HPDE6-E6E7 (cell line): ENCODE data around the gene GDAP1L1.
"Not testable (repeated sequence)": the region's sequence is repeated elsewhere in the genome, so short reads cannot be mapped to it uniquely, and the experiment has no call there.

Experiments used
- DNase-seq: peaks from one replicate; pipeline ENCODE4 v3.0.0; 2011; ENCODE audit warnings: missing footprints; ENCODE audit errors: extremely low spot score

GDAP1L1 gene

DNA sequence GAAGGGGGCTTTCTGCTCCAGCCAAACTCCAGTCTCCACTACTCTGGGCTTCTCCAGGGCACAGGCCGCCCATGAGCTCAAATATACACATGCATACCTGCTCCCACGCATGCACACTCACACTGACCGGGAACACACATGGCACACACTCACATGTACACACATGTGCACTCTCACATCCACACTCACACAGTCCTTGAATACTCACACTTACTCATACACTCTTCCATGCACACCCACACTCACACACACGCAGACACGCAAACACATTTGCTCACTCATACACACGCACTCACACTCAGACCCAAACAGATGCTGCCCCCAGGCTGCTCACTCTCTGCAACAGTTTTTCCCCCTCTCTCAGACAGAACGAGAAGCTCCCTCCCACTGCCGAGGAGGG, 7.0 kb downstream of the GDAP1L1 start:
- DNase-seq = no peak

DNA sequence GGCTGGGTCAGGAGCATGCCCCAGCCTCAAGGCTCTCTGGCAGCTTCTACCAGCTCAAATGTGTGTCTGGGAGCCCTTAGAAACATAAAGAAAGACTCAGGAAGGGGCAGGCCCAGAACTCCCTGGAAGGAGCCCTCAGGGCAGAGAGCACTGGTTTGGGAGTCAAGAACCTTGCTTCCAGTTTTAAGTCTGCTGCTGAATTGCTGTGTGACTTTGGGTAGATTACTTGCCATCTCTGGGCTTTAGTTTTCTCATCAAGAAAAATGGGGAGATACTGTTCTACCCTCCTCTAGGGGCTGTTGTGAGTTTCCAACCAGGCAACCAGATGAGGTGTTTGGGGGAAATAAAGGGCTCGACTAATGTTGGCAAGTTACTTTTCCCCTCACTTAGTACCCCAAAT, 8.8 kb downstream of the GDAP1L1 start:
- no peak for DNase-seq

DNA sequence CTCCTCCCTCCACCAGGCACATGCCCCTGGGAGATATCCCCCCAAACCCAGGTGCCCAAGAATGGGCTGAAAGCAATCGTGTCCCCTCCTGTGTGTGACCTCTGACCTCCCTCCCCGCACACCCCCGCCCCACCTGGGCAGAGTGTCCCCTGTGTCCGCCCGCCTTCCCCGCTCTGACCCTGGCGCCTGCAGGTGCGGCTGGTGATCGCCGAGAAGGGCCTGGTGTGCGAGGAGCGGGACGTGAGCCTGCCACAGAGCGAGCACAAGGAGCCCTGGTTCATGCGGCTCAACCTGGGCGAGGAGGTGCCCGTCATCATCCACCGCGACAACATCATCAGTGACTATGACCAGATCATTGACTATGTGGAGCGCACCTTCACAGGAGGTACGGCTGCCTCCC, 9.9 kb downstream of the GDAP1L1 start:
- DNase-seq = no peak

- no peak for DNase-seq
Observed at GRCh38 chr20:44258226-44258890, 11.2 kb downstream of the GDAP1L1 start.

GRCh38 chr20:44264287-44264686, 17.2 kb downstream of the GDAP1L1 start:
- DNase-seq = no peak

DNA sequence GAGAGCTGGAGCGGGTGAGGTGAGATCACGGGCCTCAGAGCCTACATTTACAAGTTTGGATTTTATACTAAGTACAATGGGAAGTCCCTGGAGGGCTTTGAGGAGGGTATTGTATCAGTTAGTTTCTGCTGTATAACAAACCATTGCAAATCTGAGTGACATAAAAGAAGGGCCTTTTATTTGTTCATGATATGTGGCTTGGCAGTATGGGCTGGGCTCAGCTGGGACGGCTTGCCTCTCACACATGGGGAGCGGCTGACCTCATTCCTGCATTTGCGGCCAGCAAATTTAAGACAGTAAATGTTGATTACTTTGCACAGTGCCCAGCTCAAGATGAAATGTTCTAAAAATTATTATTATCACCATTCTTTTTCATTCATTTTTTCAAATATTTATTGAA, 21.7 kb downstream of the GDAP1L1 start:
- no peak for DNase-seq

DNA sequence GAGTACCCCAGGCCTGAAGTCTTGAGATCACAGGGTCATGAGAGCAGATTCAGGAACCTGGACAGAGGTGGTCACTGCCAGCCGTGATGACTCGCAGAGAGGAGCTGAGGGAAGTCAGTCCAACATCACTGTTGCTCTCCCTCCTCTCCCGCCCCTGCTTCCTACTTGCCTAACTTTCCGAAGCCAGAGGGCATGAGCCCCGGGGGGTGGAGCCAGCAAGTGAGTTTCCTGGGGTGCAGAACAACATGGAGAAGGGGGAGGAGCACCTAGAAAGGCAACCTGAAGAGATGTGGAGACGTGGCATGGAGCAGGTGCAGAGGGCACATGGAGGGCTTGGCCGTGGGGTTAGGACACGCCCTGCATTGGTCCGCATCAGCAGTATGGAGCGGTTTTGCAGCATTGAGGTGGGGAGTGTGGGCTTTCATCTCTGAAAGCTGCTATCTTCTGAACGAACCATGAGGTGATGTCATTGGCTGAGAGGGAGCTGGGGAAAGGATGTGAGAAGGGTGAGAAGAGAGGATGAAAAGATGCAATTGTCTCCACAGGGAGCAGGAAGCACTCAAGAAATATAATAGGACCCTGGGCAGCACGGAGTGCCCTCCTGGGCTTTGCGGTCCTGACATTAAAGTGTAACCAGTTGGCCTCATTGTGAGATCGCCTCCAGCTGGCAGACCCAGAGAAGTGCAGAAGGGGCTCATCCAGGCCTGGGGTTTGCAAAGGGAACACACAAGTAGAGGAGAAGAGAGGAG, 25.0 kb downstream of the GDAP1L1 start:
- no peak for DNase-seq

DNA sequence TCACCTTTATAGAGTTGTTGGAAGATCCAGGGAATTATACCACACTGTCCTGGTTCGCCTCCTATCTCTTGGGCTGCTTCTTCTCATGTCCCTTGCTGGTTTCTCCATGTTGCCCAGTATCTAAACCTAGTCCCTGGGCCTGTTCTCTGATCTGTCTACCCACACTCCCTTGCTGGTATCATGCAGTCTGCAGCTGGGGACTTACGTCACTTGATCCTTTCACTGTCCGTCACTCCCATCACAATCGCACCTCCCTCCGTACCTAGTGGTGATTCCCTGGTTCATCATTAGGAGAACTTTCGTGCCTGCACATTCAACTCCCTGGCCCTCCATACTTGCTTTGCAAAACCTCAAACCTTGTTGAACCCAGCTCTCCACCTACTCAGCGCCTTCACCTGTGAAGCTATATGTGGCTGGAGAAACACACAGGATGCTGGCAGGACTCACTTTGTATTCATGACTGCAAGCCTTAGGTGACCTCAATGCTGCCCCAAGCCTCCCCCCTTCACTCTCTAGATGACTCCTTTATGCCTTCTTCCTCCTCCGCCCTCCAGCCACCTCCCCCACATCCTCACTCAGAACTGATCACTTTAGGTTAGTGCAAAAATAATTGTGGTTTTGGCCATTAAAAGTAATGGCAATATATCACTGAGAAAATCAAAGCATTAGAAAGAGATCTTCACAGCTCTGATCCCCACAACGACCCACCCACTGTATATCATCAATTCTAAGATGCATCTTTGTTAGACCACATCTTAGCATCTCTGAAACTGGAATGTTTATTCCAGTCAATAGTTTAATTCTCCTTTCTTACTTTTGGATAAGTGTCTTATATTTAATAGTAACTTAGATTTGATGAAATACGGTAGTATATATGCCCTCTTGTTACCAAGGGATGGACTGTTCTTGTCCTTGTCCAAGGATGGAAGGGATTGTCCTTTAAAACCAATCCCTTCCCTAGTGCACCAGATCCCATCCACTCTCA, 26.4 kb downstream of the GDAP1L1 start:
- DNase-seq = no peak

DNA sequence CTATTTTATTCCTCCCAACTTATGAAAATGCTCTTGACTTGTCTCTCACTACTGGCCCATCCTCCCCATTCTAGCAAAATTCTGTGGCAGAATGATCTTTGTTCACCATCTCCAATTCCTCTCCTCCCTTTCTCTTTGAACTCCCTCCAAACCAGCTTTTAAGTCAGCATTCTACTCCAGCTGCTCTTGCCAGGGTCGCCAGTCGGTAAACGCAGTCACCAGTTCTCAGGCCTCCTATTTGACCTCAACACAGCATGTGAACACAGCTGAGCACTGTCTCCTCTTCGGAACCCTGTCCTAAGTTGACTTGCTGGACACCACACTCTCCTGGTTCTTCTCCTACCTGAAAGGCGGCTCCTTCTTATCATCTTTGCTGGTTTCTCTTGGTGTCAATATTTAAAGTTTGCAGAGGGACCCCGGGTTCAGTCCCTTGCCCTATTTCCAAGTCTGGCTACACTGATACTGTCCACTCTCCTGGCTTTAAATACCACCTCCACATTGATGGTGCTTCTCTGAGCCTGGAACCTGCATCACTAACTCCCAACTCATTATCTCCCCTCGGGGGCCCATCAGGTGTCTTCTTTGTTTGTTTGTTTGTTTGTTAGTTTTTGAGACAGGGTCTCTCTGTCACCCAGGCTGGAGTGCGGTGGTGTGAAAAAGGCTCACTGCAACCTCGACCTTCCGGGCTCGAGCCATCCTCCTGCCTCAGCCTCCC, 27.4 kb downstream of the GDAP1L1 start:
- no peak for DNase-seq

DNA sequence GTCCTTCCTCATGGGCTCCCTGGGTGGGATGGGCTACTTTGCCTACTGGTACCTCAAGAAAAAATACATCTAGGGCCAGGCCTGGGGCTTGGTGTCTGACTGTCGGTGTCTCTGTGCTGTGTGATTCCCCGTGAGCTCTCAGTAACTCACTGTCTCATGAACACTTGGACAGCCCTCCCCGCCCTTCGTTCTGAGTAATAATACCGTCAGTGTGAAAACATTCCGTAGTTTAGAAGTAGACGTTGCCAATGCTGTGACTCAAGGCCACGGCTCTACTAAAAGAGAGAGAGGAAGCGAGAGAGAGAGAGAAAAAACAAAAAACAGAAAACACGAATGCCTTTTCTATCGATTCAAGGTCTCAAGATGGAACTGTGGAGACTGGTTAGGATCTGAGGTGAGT, 32.1 kb downstream of the GDAP1L1 start:
- peak; percentile 97 for DNase-seq

- DNase-seq = no peak
Observed at GRCh38 chr20:44280387-44280786, 33.3 kb downstream of the GDAP1L1 start.

DNA sequence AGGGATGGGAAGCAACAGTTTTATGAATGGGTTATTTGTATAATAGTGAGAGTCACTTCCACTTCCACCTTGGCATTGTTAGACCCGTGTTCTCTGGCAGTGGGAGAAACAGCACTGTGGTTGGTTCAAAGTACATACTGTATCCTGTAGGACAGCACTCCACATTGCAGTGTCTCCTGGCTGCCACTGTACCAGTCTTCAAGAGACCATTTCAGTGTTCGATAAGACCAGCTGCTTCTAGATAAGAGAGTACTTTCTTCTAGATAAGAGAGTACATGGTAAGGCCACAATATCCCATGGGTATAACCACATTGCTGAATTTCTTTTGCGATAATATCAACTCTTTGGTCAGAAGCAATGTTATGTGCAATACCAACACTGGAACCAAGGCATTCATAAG, 35.1 kb downstream of the GDAP1L1 start:
- no peak for DNase-seq

DNA sequence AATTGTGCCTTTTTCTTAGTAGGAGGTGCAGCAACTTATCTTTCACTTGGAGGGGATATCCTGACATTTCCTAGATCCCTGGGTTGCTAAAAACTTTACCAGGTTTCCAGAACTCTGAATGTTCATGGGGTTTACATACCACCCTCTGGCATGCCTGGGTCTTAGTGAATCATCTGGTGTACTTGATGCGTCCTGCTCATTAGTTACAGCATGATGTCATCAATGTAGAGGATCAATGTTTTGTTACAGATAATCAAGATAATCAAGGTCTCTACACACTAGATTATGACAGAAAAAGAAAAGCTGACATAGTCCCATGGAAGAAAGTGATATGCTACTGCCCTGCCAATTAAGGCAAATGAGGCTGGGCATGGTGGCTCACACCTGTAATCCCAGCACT, 36.9 kb downstream of the GDAP1L1 start:
- DNase-seq = no peak

- no peak for DNase-seq
Observed at GRCh38 chr20:44287272-44288097, 40.4 kb downstream of the GDAP1L1 start.

- no peak for DNase-seq
Observed at GRCh38 chr20:44288252-44288651, 41.1 kb downstream of the GDAP1L1 start.

- DNase-seq = no peak
Observed at GRCh38 chr20:44291754-44292153, 44.6 kb downstream of the GDAP1L1 start.

DNA sequence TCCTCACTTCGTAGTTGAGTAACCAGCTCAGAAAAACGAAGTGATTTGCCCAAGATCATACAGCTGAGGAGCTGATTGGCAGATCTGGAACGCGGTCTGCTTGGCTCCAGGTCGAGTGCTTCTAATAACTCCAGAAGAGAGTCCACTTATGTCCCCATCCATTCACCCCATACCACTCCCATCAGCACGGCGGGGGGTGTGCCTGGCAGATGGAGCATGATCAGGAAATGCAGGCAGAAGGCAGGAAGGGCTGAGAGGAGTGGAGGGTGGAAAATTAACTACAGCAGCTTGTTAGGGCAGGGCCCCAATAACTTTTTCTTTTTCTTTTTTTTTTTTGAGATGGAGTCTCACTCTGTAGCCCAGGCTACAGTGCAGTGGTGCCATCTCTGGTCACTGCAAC, 48.9 kb downstream of the GDAP1L1 start:
- DNase-seq = no peak

GRCh38 chr20:44297721-44298120, 50.6 kb downstream of the GDAP1L1 start:
- DNase-seq = no peak

GRCh38 chr20:44299011-44299535, 52.0 kb downstream of the GDAP1L1 start:
- DNase-seq = not testable (repeated sequence)

DNA sequence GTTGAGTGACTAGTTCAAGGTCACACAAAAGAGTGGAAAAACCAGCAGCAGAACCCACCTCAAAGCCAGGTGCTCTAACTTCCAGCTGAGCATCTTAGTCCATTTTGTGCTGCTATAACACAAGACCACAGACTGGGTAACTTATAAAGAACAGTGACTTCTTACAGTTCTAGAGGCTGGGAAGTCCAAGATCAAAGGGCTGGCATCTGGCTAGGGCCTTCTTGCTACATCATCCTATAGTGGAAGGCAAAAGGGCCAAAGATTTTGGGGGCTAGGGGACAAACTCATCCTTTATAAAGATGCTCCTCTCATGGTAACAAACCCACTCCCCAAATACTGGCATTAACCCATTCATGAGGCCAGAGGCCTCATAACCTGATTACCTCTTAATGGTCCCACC, 54.2 kb downstream of the GDAP1L1 start:
- no peak for DNase-seq
